Activated naive CD8-positive, alpha-beta T cell treated with anti-CD3 and anti-CD28 coated beads, Interleukin-2, amount 10 ng/mL, durations not matched to agents 7 days and 5 days (primary cell): ENCODE results near the gene HDAC4. TPM values are rescaled to one million over a fixed set of nuclear protein-coding genes. Genes with fewer than 3 reads are reported as not detected.

ENCODE experiments used
- ATAC-seq: fragments of 150-1000 bp; cut with Tn5 transposase; one replicate; pipeline ENCODE4 v1.10.0; 2021; ENCODE audit warnings: low read depth, moderate library complexity
- POLR2A ChIA-PET: fragments of 350-600 bp; sonication (Branson Sonifier 250); formaldehyde crosslinking; loops from one replicate; lab custom pipeline; 2021; ENCODE audit warnings: antibody characterized with exemption; lab: Charles Lee
- DNase-seq: peaks from one replicate; pipeline ENCODE4 v3.0.0; 2021
- H3K27ac Mint-ChIP-seq: one replicate; pipeline ENCODE4 v1.8.0; 2022; ENCODE audit warnings: mild to moderate bottlenecking, mixed read lengths
- H3K27me3 Mint-ChIP-seq: one replicate; pipeline ENCODE4 v1.8.0; 2022; ENCODE audit warnings: mild to moderate bottlenecking, moderate library complexity, mixed read lengths
- H3K36me3 Mint-ChIP-seq: one replicate; pipeline ENCODE4 v1.8.0; 2021; ENCODE audit warnings: mild to moderate bottlenecking, mixed read lengths
- H3K4me1 Mint-ChIP-seq: one replicate; pipeline ENCODE4 v1.8.0; 2021; ENCODE audit warnings: mixed read lengths
- H3K4me3 Mint-ChIP-seq: one replicate; pipeline ENCODE4 v1.8.0; 2022; ENCODE audit warnings: mild to moderate bottlenecking, moderate library complexity, mixed read lengths
- H3K9me3 Mint-ChIP-seq: one replicate; pipeline ENCODE4 v1.8.0; 2021; ENCODE audit warnings: mixed read lengths
- total RNA-seq, 2 experiments: library from RNA; stranded (reverse); gene quantifications; one replicate each; pipeline ENCODE4 v1.2.3, GENCODE V29; 2021

HDAC4 gene
- total RNA-seq, 2 experiments from 2014 or later: 54.0 to 57.4 TPM

DNA sequence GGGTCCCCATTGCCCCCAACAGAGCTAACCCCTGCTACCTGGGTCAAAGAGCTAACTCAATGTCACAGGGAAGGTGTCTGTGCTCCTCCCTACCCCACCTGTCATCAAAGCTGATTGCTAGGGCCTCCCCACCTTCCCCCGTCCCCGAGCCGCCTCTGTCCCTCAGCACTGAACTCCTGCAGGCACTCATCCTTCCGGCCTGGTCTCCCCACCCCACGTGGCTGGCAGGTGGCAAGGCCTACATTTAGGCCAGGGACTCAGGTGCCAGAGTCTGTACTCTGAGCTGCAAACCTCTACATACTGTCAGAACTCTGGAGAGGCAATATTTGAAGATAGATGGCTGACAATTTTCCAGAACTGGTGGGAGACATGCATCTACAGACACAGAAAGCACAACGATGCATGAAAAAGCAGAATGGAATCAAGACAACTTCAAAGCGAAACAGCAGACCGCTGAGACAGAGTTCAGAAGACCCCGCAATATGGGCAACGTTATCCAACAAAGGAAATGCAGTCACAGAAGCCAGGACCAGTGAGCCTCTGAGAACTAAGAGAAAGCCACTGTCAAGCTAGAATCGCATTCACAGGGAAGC lies 195.8 kb downstream of the HDAC4 start:
- H3K4me3 Mint-ChIP-seq: peak overlapping the region; percentile 35
- H3K4me1 Mint-ChIP-seq: peaks cover 18% of the 10 kb centered on the region
- peak overlapping the region; percentile 68 for H3K27ac Mint-ChIP-seq
- H3K36me3 Mint-ChIP-seq: peaks cover 11% of the 10 kb centered on the region
- no peak for ATAC-seq
- DNase-seq: no peak
- H3K27me3 Mint-ChIP-seq: no peaks in the 10 kb centered on the region
- no peaks in the 10 kb centered on the region for H3K9me3 Mint-ChIP-seq
- POLR2A ChIA-PET: no interaction called here

DNA sequence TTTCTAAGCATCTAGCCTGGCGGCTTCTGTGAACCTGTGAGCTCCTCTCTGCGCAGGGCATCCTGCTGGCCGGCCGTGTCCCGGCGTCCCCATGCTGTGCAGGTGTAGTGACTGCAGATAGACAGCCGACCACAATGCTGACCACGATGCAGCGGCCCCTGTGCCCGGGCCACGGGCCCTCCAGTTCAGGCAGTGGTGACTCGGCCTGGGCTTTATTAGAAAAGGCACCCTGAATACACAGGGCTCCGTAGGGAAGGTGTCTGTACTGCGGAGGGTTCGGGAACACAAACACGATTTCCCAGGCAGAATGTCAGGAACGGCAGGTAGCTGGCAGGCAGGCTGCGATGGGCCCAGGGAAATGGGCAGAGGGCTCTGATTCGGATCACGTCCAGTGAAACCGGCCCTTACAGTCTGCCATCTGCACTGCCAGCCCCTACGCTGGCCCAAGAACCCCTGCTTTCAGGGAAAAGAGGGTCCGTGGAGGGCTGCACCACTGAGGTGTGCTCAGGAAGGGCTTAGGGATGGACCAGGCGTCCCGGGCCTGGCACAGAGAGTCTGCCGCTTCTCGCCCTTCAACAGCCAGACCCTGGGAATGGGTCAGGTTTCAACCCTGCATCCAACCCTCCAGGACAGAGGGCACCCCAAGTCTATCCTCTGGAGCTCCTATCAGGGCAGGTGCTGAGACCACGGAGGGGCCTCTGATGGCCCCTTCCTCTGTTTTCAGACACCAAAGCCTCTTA lies 196.5 kb downstream of the HDAC4 start:
- no peaks in the 10 kb centered on the region for H3K9me3 Mint-ChIP-seq
- H3K4me1 Mint-ChIP-seq: peaks cover 18% of the 10 kb centered on the region
- H3K27me3 Mint-ChIP-seq: no peaks in the 10 kb centered on the region
- H3K36me3 Mint-ChIP-seq: peaks cover 11% of the 10 kb centered on the region
- no peak overlapping the region for H3K27ac Mint-ChIP-seq
- DNase-seq (no peak), ATAC-seq (no peak)
- H3K4me3 Mint-ChIP-seq: no peak overlapping the region
- POLR2A ChIA-PET: no interaction called here

DNA sequence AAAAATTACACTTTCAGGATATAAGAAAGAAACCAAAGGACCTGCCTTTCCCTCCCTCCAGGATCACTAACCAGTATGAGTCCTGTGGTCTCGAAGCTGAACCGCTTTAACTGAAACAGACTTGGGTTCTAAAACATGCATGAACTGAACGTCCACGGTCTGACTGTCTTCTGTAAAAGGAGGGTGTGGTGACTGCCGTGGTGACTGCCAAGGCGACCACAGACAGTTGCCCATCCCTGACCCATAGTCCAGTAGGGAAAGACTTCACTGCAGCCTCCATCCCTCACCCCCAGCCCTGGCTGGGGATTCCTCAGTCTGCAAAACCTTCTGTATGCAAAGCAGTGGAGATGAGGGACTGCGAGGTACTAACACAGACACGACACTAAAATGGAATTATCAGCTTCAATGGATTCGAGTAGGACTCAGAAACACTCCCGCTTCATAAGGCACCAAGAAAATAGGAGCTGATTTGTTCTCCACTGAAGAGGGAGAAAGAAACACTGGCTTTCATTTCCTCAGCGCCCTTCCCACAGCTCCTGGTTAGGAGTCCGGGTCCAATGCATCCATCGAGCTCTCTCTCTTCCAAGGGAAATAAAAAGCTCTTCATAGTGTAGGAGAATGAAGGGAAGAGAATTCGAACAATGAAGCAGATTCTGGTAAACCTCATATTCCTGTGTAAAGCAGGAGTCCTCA lies 197.2 kb downstream of the HDAC4 start:
- Mint-ChIP-seq H3K27ac (no peak overlapping the region), H3K4me1 (peaks cover 18% of the 10 kb centered on the region)
- POLR2A ChIA-PET: no interaction called here

DNA sequence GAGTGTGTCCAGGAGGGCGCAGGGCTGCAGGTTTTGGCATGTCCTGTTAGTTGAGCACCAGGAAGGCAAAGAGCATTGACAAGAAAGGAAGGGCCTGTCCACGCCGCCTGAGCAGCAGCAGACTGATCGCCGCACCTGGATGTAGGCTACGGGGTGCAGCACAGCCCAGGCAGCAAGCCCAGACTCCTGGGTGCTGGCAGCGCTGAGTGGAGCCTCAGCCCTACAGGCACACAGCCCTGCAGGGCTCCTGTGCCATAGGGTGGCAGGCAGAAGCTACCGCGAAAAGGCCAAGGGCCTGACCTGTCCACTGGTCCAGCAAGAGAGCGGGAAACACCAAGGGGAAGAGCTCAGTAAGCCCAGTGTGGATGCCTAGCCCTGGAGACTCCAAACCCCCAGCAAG lies 198.0 kb downstream of the HDAC4 start:
- POLR2A ChIA-PET: no interaction called here
- ATAC-seq (no peak), DNase-seq (peak; percentile 14)
- Mint-ChIP-seq H3K27me3 (no peaks in the 10 kb centered on the region), H3K27ac (no peak overlapping the region), H3K4me1 (peaks cover 18% of the 10 kb centered on the region), H3K36me3 (peaks cover 14% of the 10 kb centered on the region), H3K9me3 (no peaks in the 10 kb centered on the region), H3K4me3 (no peak overlapping the region)

More for the DNA sequence above, 197.2 kb downstream of the HDAC4 start:
- ATAC-seq: no peak
- no peak overlapping the region for H3K4me3 Mint-ChIP-seq
- no peaks in the 10 kb centered on the region for H3K27me3 Mint-ChIP-seq
- peak; percentile 1 for DNase-seq
- H3K36me3 Mint-ChIP-seq: peaks cover 13% of the 10 kb centered on the region
- no peaks in the 10 kb centered on the region for H3K9me3 Mint-ChIP-seq

DNA sequence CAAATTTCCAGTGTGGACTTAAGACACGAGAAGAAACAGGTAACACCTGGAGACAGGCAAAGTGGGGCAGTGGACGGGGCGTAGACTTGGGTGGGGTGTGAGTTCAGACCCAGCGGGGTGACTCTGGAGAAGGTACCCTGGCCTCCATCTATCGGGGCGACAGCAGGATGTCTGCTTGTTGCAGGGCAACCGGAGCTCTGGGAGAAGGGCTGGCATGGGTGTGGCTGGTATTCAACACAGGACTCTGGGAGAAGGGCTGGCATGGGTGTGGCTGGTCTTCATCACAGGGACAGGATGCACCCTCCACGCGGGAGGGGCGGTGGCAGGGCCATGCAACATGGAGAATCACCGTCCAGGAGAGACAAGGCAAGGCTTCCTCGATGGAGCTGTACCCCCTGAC lies 198.5 kb downstream of the HDAC4 start:
- H3K27ac Mint-ChIP-seq: no peak overlapping the region
- H3K4me1 Mint-ChIP-seq: peaks cover 20% of the 10 kb centered on the region
- H3K4me3 Mint-ChIP-seq: no peak overlapping the region
- DNase-seq: peak; percentile 8
- peaks cover 15% of the 10 kb centered on the region for H3K36me3 Mint-ChIP-seq
- no peak for ATAC-seq
- no peaks in the 10 kb centered on the region for H3K9me3 Mint-ChIP-seq
- POLR2A ChIA-PET: no interaction called here
- no peaks in the 10 kb centered on the region for H3K27me3 Mint-ChIP-seq

DNA sequence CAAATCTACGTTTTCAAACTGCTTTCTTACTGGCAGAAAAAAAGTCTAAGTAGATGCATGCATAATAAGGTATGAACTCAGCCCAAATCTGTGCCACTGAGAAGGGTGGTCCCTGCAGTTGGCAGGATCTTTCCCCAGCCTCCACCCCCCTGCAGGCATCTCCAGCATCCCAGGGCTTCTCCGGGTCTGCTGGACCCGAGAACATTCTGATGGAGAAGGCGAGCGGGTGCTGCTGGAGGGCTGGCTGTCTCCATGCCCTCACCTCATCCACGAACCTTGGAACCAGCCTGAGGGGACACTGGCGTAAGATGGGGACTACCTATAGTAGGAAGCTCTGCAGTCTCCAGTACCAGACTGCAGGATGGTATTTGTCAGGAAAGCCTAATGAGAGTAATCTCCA lies 198.9 kb downstream of the HDAC4 start:
- ATAC-seq (no peak), DNase-seq (peak; percentile 2)
- Mint-ChIP-seq H3K9me3 (no peaks in the 10 kb centered on the region), H3K36me3 (peaks cover 15% of the 10 kb centered on the region), H3K4me3 (no peak overlapping the region), H3K27me3 (no peaks in the 10 kb centered on the region), H3K4me1 (peaks cover 20% of the 10 kb centered on the region), H3K27ac (no peak overlapping the region)
- POLR2A ChIA-PET: no interaction called here

DNA sequence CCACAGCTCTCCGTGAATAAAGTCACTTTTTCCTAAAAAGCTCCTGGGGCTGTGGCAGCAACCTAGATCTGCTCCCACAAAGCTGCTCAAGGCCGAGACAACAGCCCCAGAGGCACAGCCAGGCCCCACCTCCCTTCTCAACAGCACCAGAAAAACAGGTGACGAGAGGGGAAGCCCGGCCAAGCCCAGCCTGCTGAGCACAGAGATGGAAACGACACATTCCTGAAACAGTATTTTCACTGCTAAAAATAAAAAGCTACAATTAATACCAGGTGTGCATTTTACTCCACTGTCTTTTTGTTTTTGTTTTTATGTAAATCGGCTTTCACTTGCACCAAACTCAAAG lies 199.3 kb downstream of the HDAC4 start:
- POLR2A ChIA-PET: no interaction called here
- DNase-seq (no peak), ATAC-seq (no peak)
- H3K4me1 Mint-ChIP-seq: peaks cover 20% of the 10 kb centered on the region
- H3K36me3 Mint-ChIP-seq: peaks cover 15% of the 10 kb centered on the region
- H3K27ac Mint-ChIP-seq: no peak overlapping the region
- no peaks in the 10 kb centered on the region for H3K9me3 Mint-ChIP-seq
- H3K4me3 Mint-ChIP-seq: no peak overlapping the region
- H3K27me3 Mint-ChIP-seq: no peaks in the 10 kb centered on the region

DNA sequence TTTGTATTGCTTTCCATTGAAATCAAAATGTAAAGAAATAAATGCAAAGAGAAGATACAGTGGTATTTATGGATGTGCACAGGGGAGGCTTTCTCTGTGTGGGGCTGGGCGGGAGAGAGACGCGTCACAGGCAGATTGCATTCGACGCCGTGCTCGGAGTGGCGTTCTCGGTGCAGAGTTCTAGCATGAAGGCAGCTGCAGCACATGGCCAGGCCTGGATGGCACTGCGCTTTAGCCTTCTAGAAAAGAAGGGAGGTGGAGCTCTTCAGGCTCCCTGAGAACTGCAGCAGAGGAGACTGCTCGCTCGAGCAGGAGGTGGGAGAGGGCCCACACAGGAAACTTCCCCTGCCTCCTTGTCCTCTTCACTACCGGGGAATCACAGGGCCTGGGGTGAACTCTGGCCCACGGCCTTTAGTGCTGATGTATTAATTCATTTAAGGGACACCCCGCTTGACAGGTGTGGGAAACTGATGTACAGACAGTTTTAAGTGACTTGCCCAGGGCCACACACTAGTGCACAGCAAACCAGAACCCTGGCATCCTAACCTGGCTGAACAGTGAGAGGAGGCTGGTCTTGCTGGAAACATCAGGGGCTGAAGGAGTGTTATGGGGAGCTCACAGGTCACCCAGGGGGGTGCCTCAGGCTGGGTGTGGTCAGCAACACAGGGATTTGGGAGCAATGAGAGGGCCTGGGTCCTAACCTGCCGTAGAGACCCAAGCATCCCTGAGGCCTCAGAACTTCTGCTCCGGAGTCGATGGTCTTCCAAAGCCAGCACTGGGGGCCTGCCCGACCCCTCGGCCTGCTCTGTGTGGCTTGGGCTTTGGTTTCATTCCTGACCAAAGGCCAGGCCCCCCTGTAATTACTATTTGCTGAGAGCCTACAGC lies 199.9 kb downstream of the HDAC4 start:
- Mint-ChIP-seq H3K4me3 (no peak overlapping the region), H3K4me1 (peaks cover 16% of the 10 kb centered on the region), H3K27ac (no peak overlapping the region), H3K9me3 (no peaks in the 10 kb centered on the region), H3K36me3 (peaks cover 15% of the 10 kb centered on the region), H3K27me3 (no peaks in the 10 kb centered on the region)
- peak; percentile 16 for DNase-seq
- POLR2A ChIA-PET: no interaction called here
- ATAC-seq: no peak

DNA sequence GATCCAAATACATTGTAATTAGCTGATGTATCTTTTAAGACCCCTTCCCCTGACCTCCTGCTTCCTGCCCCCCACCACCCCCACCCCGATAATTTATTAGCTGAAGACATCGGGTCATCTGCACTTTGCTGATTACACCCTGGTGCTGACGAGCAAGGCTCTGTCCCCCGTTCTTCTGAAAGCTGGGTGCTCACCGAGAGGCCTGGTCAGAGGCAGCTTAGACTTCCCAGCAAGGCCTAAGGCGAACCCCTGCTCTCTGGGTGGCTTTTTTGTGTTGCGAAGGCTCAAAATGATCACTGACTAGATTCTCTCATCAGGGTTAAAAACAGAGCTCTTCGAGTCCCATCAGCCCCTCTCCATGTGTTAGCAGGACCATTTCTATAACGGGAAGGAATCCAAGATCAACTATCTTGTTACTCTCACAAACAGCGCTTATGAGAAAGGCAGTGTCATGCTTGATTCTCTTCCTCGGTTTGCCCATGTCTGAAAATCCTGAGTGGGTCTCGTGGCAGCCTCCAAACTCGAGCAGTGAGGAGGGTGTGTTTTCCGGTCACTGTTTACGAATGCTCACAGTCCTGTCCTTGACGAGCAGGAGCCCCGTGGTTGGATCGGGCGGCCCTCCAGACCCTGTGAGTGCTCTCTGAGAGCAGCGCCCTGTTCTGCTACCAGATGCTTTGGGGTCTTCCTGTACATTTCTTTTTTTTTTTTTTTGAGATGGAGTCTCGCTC lies 201.6 kb downstream of the HDAC4 start:
- POLR2A ChIA-PET: no interaction called here
- Mint-ChIP-seq H3K27me3 (no peaks in the 10 kb centered on the region), H3K36me3 (peaks cover 9% of the 10 kb centered on the region), H3K4me3 (no peak overlapping the region), H3K27ac (no peak overlapping the region), H3K9me3 (no peaks in the 10 kb centered on the region), H3K4me1 (peaks cover 5% of the 10 kb centered on the region)
- DNase-seq: no peak
- ATAC-seq: no peak

DNA sequence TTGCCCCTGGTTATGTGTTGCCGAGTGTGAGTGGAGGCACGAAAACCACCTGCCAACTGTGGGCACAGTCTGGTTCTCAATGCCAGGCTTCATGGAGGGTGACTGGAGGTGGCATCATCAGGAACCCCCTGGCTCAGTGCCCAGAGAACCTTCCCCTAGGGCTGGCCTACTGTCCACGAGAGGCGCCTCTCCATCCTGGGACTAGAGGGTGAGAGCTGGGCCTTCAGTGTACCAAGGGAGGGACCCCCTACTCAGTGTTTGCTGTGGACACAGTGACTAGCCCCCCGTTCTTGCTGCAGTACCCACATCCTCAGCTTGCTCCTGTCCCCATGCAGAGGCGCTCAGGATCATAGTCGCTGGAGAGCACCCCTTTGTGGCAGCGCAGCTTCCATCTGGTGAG lies 202.6 kb downstream of the HDAC4 start:
- Mint-ChIP-seq H3K27me3 (no peaks in the 10 kb centered on the region), H3K9me3 (no peaks in the 10 kb centered on the region), H3K4me3 (no peak overlapping the region), H3K27ac (no peak overlapping the region), H3K36me3 (peaks cover 7% of the 10 kb centered on the region), H3K4me1 (peaks cover 2% of the 10 kb centered on the region)
- POLR2A ChIA-PET: no interaction called here
- DNase-seq (no peak), ATAC-seq (no peak)

DNA sequence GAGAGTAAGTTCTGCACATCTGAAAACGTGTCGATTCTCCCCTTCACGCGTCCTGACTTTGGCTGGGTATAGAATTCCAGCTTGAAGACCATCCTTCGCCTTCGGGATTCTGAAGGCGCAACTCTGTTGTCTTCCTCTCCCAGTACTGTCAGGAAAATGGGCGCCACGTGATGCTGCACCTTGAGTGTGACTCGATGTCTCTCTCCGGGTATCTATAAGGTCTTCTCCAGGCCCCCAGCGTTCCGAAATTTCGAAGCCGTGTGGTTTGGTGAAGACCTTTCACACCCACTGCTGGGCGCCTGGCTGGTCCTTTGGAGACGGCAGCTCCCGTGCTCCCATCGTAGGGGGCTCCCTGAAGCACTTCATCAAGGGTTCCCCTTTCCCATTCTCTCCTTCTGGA lies 203.7 kb downstream of the HDAC4 start:
- POLR2A ChIA-PET: no interaction called here
- ATAC-seq: no peak
- H3K4me3 Mint-ChIP-seq: no peak overlapping the region

DNA sequence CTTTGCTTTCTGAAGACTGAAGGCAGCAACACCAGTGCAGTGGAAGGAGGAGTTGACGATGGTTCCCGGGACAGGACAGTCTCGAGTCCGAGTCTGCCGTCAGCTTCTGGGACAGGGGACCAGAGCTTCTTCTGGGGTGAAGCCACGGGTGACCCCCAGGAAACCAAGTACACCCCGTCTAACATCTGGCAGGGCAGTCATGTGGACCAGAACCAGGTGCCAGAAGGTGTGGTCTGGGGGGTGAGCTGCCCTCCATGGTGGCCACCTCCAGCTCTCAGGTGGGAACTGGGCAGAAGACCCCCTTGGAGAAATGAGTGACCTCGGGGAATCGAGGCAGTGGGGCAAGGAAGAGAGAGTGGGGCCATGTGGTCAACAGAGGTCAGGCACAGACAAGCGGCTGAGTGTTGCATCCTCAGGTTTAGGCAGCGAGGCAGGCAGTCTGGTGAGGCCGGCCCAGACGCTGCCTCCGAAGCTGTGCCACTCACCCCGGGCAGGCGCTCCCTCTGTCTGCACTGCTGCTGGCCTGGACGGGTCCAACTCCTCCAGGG lies 204.3 kb downstream of the HDAC4 start:
- Mint-ChIP-seq H3K4me1 (peaks cover 2% of the 10 kb centered on the region), H3K36me3 (peaks cover 7% of the 10 kb centered on the region), H3K27ac (no peak overlapping the region)

More for the DNA sequence above, 203.7 kb downstream of the HDAC4 start:
- DNase-seq: no peak
- H3K27ac Mint-ChIP-seq: no peak overlapping the region
- H3K4me1 Mint-ChIP-seq: peaks cover 2% of the 10 kb centered on the region
- no peaks in the 10 kb centered on the region for H3K27me3 Mint-ChIP-seq
- H3K9me3 Mint-ChIP-seq: no peaks in the 10 kb centered on the region
- H3K36me3 Mint-ChIP-seq: peaks cover 7% of the 10 kb centered on the region

More for the DNA sequence above, 204.3 kb downstream of the HDAC4 start:
- POLR2A ChIA-PET: no interaction called here
- no peaks in the 10 kb centered on the region for H3K27me3 Mint-ChIP-seq
- no peaks in the 10 kb centered on the region for H3K9me3 Mint-ChIP-seq
- no peak overlapping the region for H3K4me3 Mint-ChIP-seq
- DNase-seq: no peak
- ATAC-seq: no peak
